ENCODE results near the gene IL1RAPL2.
"Not testable (repeated sequence)": the region's sequence is repeated elsewhere in the genome, so short reads cannot be mapped to it uniquely, and the experiment has no call there.

The IL1RAPL2 gene

DNA sequence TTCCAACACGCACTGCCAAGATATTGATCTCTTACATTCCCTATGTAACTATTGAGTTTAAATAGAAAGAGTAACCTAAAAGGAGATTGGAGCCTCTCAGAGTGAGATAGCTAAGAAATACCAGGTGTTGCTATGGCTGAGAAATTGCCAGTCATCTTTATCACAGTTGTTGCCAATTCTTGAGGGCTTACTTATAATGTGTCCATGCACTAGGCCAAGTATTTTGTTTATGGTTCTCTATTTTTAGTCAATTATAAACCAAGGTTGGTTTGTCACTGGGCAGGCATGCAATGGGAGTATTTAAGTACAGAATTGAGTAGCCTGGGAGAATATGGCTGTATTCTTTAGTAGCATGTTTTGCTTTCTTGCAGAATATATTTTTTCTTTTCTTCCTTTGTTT lies 452.9 kb downstream of the IL1RAPL2 start:
- no peak for DNase-seq (ENCODE audit: low read depth)

DNA sequence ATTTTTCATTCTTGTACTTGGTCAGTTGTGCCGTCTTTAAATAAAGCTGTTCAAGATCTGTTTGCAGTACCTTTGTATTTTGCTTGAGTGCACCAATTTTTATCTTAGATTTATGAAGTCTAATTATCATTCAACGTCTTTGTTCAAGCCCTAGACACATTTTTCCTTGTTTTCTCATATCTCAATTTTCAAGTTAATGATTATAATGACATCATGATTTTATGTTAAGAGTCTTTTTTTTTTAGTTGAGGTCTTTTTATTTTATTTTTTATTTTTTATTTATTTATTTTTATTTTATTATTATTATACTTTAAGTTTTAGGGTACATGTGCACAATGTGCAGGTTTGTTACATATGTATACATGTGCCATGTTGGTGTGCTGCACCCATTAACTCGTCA lies 463.0 kb downstream of the IL1RAPL2 start:
- DNase-seq (ENCODE audit: low read depth), result not testable (repeated sequence)

DNA sequence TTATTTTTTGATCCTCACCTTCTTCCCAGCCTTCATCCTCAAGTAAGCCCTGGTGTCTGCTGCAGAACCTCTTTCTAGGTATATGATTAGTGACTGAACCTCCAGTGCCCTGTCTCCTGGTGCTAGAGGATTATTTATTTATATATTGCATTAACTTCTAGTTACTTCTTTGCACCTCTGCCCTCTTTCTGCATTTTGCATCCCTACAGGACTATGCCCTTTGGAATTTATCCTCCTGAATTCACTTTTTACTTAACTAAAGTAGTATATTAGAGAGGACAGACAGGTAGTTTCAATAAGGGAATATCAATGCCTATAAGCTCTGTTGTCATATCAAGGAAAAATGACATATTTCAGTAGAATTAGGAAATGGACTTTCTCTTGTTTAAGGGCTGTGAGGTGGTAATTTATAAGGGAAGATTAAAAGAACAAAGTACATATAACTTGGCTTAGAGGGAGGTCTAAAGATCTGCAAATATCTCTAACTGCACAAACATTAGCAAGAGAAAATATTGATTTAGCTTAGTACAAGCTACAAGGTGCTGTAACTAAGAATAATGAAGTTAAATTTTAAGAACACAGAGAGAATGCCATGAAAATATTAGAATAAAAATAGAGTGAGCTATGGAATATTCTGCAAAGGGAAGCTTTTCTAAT lies 472.8 kb downstream of the IL1RAPL2 start:
- DNase-seq (ENCODE audit: low read depth), result no peak

DNA sequence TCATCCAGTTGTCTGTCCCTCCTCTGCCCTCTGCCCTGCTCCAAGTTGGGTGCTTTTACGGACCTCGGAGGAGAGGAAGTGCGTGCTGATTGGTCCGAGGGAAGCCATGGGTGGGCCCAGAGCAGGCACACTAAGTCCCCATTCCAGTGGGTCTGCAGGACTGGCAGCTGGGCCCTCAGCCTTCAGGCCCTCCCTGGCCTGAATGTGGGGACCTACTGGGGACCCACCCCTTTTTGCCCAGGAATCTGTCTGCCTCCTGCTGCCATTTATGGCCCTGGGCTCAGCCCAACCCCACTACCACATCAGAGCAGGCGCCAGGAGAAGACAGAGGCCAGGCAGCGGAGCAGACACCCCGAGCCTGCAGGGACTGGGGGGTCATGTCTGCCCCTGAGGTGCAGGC lies 484.9 kb downstream of the IL1RAPL2 start:
- no peak for DNase-seq (ENCODE audit: low read depth)

DNA sequence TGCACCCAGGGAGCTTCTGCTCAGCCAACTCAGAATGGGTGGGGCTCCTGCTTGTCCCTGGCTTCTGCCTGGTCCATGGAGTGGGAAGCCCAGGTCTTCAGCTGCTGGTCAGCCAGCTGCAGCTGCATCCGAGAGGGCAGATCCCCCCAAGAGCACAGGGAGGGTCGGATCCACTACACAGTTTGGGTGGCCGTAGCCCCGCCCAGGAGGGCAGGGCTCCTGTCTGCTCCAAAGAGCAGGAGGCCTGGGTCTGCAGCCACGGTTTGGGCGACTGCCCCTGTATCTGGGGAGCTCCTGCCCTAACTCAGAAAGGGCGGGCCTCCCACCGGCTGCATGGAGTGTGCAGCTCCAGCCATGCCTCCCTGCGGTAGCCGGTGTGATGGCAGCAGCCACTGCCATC lies 485.4 kb downstream of the IL1RAPL2 start:
- DNase-seq (ENCODE audit: low read depth), result no peak

DNA sequence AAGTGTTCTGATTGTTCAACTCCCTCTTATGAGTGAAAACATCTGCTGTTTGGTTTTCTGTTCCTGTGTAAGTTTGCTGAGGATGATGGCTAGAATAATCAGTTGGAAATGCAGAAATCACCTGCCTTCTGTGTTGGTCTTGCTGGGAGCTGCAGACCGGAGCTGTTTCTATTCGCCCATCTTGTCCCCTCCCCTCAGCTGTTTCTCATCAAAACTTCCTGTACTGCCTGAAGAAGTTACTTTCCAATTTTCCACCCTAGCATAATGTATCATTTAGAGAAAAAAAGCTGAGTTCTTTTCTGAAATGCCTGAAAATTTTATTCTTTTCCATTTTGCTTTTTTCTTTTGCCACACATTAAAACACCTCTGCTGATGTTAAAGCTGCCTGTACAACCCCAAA lies 486.9 kb downstream of the IL1RAPL2 start:
- no peak for DNase-seq (ENCODE audit: low read depth)

DNA sequence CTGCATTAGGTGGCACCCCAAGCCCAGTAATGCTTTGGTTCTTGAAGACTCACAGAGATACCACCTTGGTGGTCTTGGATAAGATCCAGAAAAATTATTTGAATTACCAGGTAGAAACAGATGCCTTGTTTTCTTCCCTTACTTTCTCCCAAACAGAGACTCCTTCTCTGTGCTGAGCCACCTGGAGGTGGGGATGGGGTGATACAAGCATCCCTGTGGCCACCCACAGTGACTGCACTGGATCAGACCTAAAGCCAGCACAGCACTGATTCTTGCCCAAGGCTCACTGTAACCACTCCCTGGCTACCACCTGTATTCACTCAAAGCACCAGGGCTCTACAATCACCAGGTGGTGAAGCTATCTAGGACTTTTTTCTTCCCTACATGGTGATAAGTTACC lies 497.7 kb downstream of the IL1RAPL2 start:
- no peak for DNase-seq (ENCODE audit: low read depth)

DNA sequence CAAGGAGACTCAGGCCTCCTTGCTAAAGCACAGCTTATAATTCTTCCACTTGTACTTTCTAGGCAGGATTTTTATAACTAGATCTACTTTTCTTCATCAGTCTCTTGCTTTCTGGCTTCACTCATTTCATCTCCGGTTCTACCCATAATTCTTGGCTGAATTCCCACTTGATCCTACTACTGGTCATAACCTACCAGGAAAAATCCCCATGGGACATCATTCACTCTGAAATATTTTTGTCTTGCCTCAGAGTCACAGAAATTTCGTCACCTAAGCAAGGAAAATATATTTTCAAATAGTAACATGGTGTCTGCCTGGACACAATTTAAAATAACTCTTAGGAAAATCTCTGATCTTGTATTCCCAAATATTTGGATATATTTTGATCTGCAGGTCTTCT lies 532.2 kb downstream of the IL1RAPL2 start:
- no peak for DNase-seq (ENCODE audit: low read depth)

DNA sequence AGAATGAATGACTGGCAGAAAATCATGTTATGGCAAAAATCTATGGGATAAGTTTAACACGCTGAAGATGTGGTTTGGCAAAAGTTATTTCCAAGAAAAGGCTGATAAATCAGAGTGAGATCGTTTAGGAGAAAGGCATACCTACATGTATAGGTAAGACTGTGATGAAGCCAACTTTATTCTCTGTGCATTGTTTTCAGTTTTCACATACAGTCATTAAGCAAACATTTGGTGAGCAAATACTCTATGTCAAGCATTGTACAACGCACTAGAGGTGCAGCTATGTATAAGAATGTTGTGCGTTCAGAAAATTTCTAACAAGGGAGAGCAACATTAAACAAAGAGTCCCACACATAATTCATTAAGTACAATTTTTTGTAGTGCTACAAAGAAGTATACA lies 532.8 kb downstream of the IL1RAPL2 start:
- DNase-seq (ENCODE audit: low read depth), result no peak

DNA sequence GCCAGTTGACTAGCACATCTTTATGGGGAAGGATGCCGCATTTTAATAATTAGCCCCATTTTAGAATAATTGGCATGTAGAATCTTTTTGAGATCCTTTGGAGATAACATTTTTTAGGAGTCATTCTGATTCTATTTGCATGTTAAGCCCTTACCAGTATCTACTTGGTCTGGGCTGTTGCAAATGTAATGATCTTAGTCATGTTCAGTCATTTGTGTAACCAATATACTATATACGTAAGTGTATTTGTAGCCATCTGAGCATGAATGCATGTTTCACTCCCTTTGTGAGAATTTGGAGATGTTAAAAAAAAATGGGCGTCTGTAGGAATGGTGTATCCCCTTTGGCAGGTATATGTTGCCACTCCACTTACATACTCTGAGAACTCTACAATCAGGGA lies 535.4 kb downstream of the IL1RAPL2 start:
- DNase-seq (ENCODE audit: low read depth), result no peak

DNA sequence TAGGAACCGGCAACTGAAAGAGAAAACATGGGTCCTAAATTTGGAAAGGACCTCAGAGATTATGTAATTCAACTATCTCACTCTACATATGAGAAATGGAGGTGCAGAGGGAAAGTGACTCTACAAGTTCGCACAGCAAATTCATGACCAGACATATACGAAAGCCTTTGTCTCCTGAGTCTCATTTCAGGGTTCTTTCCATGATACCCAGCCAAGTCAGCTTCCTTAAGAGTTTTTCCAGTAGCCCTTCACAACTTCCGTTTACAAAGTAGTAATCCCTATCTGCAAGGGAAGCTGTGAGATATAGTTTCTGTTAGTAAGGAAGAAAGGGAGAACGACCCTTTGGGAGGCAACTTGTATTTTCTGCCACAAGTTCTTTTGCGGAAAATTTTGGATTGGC lies 543.9 kb downstream of the IL1RAPL2 start:
- no peak for DNase-seq (ENCODE audit: low read depth)

DNA sequence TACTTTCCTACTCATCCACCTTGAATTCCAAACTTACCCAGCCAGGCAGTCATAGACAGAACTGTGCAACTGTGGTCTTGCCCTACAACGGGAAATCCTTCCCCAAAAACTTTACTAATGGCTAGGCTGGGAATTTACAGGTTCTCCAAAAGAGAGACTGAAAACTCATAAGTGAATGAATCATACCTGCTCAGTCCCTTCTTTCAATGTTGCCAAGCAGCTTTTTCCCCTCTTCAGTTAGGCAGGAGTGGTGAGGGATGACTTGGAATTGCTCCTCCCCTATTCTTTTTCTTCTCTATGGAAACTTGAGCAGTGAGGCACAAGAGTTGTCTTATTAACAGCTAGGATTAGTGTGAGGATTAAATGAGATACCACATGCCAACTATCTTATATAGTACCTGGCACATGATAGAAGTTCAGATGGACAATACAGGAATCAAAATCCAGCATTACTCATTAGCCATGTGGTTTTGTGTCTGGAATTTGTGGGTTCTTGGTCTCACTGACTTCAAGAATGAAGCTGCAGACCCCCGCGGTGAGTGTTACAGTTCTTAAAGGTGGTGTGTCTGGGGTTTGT lies 548.6 kb downstream of the IL1RAPL2 start:
- DNase-seq (ENCODE audit: low read depth), result no peak

DNA sequence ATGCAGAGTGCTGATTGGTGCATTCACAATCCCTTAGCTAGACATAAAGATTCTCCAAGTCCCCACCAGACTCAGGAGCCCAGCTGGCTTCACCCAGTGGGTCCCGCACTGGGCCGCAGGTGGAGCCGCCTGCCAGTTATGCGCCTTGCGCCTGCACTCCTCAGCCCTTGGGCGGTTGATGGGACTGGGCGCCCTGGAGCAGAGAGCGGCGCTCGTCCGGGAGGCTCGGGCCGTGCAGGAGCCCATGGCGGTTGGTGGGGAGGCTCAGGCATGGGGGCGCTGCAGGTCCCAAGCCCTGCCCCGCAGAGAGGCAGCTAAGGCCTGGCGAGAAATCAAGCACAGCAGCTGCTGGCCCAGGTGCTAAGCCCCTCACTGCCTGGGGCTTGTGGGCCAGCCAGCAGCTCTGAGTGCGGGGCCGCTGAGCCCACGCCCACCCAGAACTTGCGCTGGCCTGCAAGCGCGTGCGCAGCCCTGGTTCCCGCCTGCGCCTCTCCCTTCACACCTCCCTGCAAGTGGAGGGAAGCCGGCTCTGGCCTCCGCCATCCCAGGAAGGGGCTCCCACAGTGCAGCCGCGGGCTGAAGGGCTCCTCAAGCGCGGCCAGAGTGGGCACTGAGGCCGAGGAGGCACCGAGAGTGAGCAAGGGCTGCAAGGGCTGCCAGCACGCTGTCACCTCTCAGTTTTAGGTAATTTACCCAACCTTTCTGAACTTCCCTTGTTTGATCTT lies 549.8 kb downstream of the IL1RAPL2 start:
- DNase-seq (ENCODE audit: low read depth), result not testable (repeated sequence)

DNA sequence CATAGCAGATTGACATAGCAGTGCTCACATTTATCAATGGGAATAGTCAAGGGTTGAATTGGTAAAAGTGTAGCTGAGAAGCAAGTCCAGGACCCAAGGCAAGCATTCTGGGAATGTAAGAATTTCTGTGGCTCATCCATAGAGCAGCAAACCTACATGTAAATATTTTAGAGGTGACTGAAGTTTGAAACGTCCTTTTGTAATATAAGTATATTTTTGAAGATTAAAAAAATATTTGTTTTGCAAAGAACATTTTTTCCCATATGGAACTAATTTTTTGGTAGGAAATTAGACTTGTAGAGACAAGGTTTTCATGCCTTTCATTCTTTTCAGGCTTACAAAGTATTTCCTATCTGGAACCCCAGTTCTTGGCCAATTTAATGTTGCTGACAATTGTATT lies 550.5 kb downstream of the IL1RAPL2 start:
- DNase-seq (ENCODE audit: low read depth), result no peak

DNA sequence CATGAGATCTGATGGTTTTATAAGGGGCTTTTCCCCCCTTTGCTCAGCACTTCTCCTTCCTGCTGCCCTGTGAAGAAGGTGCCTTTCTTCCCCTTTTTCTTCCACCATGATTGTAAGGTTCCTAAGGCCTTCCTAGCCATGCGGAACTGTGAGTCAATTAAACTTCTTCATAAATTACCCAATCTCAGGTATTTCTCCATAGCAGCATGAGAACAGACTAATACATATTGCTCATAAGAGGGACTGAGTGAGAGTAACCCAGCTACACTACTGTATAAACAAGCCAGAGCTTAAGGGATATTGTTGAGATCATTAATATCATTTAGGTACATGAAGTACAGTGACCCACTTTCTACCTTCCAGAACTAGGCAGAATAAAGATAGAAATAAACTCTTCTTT lies 551.6 kb downstream of the IL1RAPL2 start:
- DNase-seq (ENCODE audit: low read depth), result no peak

DNA sequence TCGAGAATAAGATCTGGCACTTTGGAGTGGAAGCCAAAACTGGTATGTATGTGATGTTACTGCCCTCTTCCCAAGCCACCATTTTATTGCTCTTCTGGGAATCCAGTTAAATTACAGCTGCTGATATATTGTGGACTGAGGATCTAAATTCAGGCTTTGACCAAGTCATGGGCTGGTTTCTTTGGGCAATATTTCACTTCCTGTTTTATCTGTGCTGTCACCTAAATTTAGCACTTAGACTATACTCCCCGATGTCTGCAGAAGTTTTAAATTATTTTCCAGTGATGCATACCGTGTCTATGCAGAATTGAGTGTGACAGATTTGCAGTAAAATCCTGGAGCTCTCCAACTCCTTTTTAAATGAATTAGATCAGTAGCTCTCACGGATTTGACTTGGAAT lies 554.5 kb downstream of the IL1RAPL2 start:
- no peak for DNase-seq (ENCODE audit: low read depth)

DNA sequence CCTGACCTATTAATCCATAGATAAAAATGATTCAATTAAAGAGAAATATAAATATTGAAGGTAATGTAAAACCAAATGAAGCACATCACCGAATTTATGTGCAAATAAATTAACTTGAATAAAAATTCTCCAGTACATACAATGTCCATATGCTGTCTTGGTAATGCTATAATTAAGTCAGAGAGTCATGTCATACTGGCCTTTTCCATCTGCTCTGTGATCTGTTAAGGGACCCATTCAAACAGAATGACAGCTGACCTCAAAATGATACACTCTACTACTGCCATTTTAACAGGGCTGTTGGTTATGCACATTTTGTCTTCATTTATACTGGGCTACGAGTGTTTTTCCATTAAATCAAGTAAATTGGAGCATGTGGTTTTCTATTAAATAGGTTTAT lies 555.2 kb downstream of the IL1RAPL2 start:
- no peak for DNase-seq (ENCODE audit: low read depth)

DNA sequence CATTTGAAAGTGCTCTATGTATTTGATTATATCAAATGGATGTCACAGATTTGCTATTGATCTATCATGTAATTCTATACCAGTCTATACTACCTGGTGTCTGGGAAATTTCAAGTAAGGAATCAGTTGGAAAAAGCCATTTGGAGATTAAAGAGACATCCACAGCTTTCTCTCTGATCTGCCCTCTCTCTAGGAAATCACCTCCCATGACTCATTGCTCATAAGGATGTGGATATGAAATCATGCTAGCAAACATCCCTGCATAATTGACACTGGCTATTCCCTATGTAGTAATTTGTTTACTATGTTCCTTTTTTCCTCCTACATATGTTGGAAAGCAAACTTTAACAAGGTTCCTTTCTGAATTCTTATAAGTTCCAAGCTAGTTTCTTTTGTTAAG lies 560.2 kb downstream of the IL1RAPL2 start:
- DNase-seq (ENCODE audit: low read depth), result no peak

DNA sequence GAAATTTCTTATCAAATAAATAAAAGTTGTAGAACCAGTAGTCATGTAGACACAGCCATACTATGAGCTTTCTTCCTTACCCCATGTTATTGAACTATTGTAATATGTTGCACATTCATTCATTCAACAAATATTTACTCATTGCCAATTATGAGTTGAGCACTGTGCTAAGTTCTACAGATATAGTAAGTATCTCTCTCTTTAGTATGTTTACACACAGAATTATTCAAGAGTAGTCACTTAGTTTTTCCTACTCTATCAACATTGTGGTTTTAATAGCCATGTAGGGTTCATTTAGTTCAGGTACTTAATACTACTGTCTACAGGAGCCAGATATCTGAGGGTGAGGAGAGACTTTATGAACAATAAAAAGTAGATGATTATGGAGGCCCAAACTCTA lies 568.3 kb downstream of the IL1RAPL2 start:
- no peak for DNase-seq (ENCODE audit: low read depth)

DNA sequence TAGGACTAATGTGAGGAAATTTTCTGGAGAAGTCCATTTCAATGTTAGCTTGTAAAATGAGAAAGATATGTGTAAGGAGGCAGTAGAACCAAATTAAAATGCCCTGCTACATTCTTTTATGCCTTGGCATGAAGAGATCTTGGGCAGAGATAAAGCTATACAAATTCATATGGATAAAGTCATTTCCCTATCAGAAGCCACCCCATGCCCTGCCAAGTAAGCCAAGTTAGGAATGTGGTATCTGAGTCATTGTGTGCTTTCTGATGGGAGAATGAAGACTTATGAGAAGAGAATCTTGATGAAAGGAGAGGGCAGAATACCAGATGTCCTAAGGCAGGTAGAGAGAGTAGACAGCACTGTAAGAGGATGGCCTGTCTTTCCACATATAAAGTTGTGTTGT lies 570.8 kb downstream of the IL1RAPL2 start:
- no peak for DNase-seq (ENCODE audit: low read depth)

DNA sequence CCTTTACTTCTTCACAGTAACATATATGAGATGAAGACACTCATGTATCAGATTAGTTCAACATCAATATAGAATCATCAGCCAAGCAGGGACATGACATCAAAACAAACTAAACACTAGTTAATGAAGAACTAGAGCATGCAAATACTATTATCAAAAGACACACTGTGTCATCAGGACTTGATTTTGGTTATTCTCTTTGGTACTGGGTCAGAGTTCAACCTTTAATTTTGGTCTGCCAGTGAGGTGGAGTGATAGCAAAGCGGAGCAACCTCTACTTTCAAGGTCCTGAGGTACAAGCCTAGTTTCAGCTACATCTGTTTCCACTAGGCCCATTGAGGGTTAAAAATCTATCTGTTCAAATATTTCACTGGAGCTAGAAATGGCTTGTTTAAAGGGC lies 584.0 kb downstream of the IL1RAPL2 start:
- no peak for DNase-seq (ENCODE audit: low read depth)

DNA sequence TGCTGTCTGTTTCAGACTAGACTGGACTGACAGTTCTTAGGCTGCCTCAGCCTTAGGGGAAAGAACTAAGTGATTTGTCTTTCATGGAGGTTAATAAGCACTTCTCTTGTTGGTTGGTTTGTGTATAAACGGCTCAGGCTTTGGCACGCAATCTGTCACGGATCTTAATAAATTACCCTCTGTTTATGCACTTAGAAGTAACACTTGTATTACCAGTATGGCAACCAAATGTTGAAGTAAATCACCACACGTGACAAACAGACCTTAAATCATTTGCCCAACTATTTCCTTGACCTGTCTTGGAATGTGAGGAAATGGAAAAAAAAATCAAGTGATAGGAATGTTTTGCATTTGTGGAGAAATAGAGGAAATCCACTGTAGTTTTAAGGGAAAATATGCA lies 584.6 kb downstream of the IL1RAPL2 start:
- DNase-seq (ENCODE audit: low read depth), result no peak

DNA sequence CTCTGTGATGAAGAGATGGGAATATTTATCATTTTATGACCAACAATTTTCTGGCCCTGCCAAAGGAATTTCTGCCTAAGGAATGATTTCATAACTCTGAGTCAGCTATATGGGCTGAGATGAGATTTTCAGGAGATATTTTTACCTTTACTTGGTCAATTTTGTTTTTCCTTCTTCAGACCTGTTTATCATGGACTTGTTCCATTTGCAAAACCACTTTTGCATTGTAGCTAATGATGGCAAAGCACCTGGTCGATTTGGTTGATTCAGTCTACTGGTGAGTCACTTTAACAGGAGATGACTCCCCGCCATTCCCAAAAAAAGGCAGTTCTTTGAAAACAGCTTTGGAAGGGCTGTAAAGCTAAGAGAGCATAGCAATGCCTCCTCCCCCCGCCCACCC lies 601.2 kb downstream of the IL1RAPL2 start:
- DNase-seq (ENCODE audit: low read depth), result no peak

DNA sequence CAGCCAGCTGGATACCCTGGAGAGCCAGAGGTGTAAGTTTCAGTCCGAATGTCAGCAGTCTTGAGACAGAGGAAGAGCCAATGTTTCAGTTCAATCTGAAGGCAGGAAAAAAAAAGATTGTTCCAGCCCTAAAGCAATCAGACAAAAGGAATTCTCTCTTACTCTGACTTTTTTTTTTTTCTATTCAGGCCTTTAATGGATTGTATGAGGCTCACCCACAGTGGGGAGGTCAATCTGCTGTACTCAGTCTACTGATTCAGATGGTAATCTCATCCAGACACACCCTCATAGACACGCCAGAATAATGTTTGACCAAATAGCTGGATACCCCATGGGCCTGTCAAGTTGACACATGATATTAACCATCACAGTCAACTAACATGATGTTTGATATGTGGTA lies 602.6 kb downstream of the IL1RAPL2 start:
- DNase-seq (ENCODE audit: low read depth), result no peak

Measured in activated T-cell treated with anti-CD3 and anti-CD28 coated beads for 48 hours (primary cell).